ENCODE results near the gene RBMS3.

The RBMS3 gene

DNA sequence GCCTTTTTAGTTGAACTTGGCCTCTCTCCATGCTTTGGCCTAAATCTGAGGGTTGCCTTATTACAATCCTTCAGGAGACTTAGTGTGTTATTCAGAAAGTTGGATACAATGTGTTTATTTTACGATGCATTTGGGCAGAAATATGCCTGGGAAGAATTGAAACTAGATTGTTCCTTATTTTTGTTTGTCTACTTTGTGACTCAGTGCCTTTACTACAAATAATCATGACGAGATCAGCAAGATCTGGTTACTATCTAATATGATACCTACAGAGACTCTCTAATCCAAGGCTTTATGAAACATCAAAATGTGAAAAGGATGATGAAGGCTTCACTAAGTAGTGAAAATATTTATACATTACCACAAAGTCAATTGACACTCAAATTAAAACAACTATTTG, 82.2 kb downstream of the RBMS3 start:
- TF ChIP-seq CTCF (IDR thresholded peaks at IDR 0.05; ENCODE audit: borderline replicate concordance, insufficient read depth, low read depth, low read length) = no peak
- H3K4me3 ChIP-seq (ENCODE audit: low read depth, low read length) = no peak overlapping the region

DNA sequence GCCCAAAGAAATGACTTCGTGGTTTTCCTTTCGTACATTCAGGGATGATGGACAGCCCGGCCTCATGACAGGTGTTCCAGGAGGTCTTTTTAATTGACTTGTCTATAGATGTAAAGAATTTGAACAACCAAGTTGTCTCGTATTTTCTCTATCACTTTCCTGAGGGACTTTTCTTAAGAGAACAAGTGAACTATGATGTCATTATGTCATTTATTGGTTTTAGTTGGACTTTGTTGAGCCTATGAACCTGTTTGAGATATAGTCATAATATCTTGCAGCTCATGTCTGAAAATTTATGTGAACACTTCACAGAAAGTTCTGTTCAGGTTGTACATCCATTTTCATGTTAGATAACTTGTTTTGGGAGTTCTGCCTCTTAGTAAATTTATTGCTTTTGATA, 89.2 kb downstream of the RBMS3 start:
- TF ChIP-seq CTCF (IDR thresholded peaks at IDR 0.05; ENCODE audit: borderline replicate concordance, insufficient read depth, low read depth, low read length) = no peak
- H3K4me3 ChIP-seq (ENCODE audit: low read depth, low read length) = no peak overlapping the region

GRCh38 chr3:29370476-29371420, 89.9 kb downstream of the RBMS3 start:
- TF ChIP-seq CTCF (IDR thresholded peaks at IDR 0.05; ENCODE audit: borderline replicate concordance, insufficient read depth, low read depth, low read length) = no peak
- no peak overlapping the region for H3K4me3 ChIP-seq (ENCODE audit: low read depth, low read length)

DNA sequence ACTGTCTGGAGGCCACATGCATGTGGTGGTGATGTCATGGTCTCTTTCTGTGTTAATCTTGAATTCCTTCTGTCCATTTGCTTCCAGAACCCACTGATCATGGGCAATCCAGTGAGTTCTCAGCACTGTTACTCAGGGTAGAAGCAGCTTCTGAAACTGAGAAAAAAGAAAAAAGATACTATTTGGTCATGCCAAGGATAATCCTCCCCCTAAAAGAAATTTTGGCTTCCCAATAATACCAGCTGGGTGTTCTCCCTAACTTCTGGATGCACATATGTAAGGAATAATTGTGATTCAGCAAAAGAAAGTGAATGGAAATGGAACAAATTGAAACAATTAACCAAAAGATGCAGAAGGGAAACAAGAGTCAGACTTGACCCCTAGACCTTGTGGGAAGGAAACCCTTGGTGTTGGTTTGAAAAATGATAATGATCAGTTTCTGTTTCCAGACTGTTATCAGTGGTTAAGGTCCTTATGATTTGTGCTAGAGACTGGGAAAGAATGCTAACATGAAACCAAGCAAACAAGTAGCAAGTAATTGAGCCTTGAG, 92.3 kb downstream of the RBMS3 start:
- H3K4me3 ChIP-seq (ENCODE audit: low read depth, low read length) = no peak overlapping the region
- TF ChIP-seq CTCF (IDR thresholded peaks at IDR 0.05; ENCODE audit: borderline replicate concordance, insufficient read depth, low read depth, low read length) = no peak

DNA sequence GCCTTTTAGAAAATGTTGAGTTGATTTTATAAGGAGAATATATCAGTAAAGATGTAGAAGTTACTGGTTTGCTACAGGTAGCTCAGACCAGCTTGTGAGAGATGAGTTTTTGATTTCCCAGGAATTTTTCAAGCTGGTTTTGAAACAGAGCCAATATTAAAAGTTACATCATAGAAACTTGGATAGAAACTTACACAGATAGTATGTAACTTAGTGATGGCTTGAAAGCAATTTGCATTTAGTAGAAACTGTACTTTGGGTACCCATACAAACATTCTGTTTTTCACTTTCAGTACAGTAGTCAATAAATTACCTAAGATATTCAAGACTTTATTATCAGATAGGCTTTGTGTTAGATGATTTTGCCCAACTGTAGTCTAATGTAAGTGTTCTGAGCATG, 93.4 kb downstream of the RBMS3 start:
- no peak overlapping the region for H3K4me3 ChIP-seq (ENCODE audit: low read depth, low read length)
- no peak for TF ChIP-seq CTCF (IDR thresholded peaks at IDR 0.05; ENCODE audit: borderline replicate concordance, insufficient read depth, low read depth, low read length)

DNA sequence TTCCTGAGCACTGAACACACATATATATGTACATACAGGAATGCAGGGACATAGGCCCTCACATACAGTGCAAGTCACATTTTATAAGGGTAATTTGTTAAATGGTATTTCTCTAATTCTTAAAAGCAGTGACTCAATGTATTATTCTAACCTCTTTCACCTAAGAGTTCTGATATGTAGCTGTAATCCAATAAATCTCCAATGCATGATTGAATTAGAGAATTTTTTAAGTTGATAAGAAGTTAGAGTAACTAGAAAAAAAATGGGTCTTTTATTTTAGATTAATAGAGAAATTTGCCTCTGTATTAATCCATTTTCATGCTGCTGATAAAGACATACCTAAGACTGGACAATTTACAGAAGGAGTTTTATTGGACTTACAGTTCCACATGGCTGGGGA, 98.2 kb downstream of the RBMS3 start:
- no peak for TF ChIP-seq CTCF (IDR thresholded peaks at IDR 0.05; ENCODE audit: borderline replicate concordance, insufficient read depth, low read depth, low read length)
- no peak overlapping the region for H3K4me3 ChIP-seq (ENCODE audit: low read depth, low read length)

GRCh38 chr3:29381595-29381994, 100.7 kb downstream of the RBMS3 start:
- no peak for TF ChIP-seq CTCF (IDR thresholded peaks at IDR 0.05; ENCODE audit: borderline replicate concordance, insufficient read depth, low read depth, low read length)
- H3K4me3 ChIP-seq (ENCODE audit: low read depth, low read length) = no peak overlapping the region

Data from GM12875 (cell line).